ENCODE measurements around the gene KIAA1614. TPM values are rescaled to one million over a fixed set of nuclear protein-coding genes. Genes with fewer than 3 reads are reported as not detected.

The KIAA1614 gene
- total and polyA plus RNA-seq, 5 donors from 2014 or later: 0.02 to 0.20 (median 0.05) TPM; not detected in 2

GRCh38 chr1:180918519-180918918 lies 5.8 kb downstream of the KIAA1614 start:
- Histone ChIP-seq H3K27ac (ENCODE audit: insufficient read depth, low read length, poor library complexity, severe bottlenecking) (no peak overlapping the region), H3K4me1 (ENCODE audit: control insufficient read depth, insufficient read depth, low read length, poor library complexity, severe bottlenecking) (no peaks in the 10 kb centered on the region), H3K27me3 (ENCODE audit: control insufficient read depth, insufficient read depth, low read length) (peaks cover 5% of the 10 kb centered on the region), H3K36me3 (ENCODE audit: control insufficient read depth, insufficient read depth, low read length) (no peaks in the 10 kb centered on the region), H3K4me3 (ENCODE audit: low read depth, low read length) (no peak overlapping the region), H3K9me3 (ENCODE audit: control insufficient read depth in 2 of 2, low read length in 2 of 2) (no peaks in the 10 kb centered on the region)
- no peaks in the 10 kb centered on the region for H3K36me3 Mint-ChIP-seq
- ATAC-seq (ENCODE audit: low read depth in 2 of 2): no peak
- DNase-seq: no peak
- peaks cover 15% of the 10 kb centered on the region for H3K27me3 Mint-ChIP-seq
- no peak overlapping the region for H3K27ac Mint-ChIP-seq
- peaks cover 0 to 7% (median 2%) of the 10 kb centered on the region in 4 donors for H3K4me1 Mint-ChIP-seq
- no peak overlapping the region for H3K4me3 Mint-ChIP-seq
- no peaks in the 10 kb centered on the region for H3K9me3 Mint-ChIP-seq

GRCh38 chr1:180919183-180919700 lies 6.5 kb downstream of the KIAA1614 start:
- Histone ChIP-seq H3K9me3 (ENCODE audit: control insufficient read depth in 2 of 2, low read length in 2 of 2) (no peaks in the 10 kb centered on the region), H3K4me3 (ENCODE audit: low read depth, low read length) (no peak overlapping the region), H3K4me1 (ENCODE audit: control insufficient read depth, insufficient read depth, low read length, poor library complexity, severe bottlenecking) (no peaks in the 10 kb centered on the region), H3K36me3 (ENCODE audit: control insufficient read depth, insufficient read depth, low read length) (no peaks in the 10 kb centered on the region), H3K27me3 (ENCODE audit: control insufficient read depth, insufficient read depth, low read length) (peaks cover 4% of the 10 kb centered on the region), H3K27ac (ENCODE audit: insufficient read depth, low read length, poor library complexity, severe bottlenecking) (no peak overlapping the region)
- no peaks in the 10 kb centered on the region for H3K36me3 Mint-ChIP-seq
- DNase-seq: no peak
- H3K9me3 Mint-ChIP-seq: no peaks in the 10 kb centered on the region
- H3K27ac Mint-ChIP-seq: no peak overlapping the region
- peaks cover 8% of the 10 kb centered on the region for H3K27me3 Mint-ChIP-seq
- no peaks in the 10 kb centered on the region for H3K4me1 Mint-ChIP-seq
- ATAC-seq (ENCODE audit: low read depth in 2 of 2): no peak
- H3K4me3 Mint-ChIP-seq: no peak overlapping the region

GRCh38 chr1:180920193-180920592 lies 7.5 kb downstream of the KIAA1614 start:
- H3K36me3 Mint-ChIP-seq: no peaks in the 10 kb centered on the region
- Histone ChIP-seq H3K27ac (ENCODE audit: insufficient read depth, low read length, poor library complexity, severe bottlenecking) (no peak overlapping the region), H3K9me3 (ENCODE audit: control insufficient read depth in 2 of 2, low read length in 2 of 2) (no peaks in the 10 kb centered on the region), H3K36me3 (ENCODE audit: control insufficient read depth, insufficient read depth, low read length) (no peaks in the 10 kb centered on the region), H3K4me1 (ENCODE audit: control insufficient read depth, insufficient read depth, low read length, poor library complexity, severe bottlenecking) (no peaks in the 10 kb centered on the region), H3K4me3 (ENCODE audit: low read depth, low read length) (no peak overlapping the region), H3K27me3 (ENCODE audit: control insufficient read depth, insufficient read depth, low read length) (peaks cover 1% of the 10 kb centered on the region)
- peaks cover 8% of the 10 kb centered on the region for H3K27me3 Mint-ChIP-seq
- H3K9me3 Mint-ChIP-seq: no peaks in the 10 kb centered on the region
- H3K4me3 Mint-ChIP-seq: no peak overlapping the region
- ATAC-seq (ENCODE audit: low read depth in 2 of 2) (no peak), DNase-seq (no peak)
- H3K4me1 Mint-ChIP-seq: no peaks in the 10 kb centered on the region
- H3K27ac Mint-ChIP-seq: no peak overlapping the region

DNA sequence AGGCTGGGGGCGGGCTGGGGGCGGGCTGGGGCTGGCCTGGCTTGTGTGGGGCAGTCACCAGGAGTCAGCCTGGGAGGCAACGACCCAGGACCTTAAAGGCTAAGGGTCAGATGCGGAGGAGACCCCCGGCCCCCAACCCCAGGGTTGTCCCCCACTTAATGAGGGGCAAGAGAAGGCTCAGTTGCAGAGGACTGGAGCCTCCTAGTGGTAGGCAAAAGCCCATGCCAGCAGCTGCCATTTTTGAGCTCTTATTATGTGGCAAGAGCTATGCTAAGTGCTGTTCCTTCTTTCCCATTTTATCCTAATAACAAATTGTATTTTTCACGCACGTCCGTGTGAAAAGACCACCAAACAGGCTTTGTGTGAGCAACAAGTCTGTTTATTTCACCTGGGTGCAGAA lies 8.0 kb downstream of the KIAA1614 start:
- Histone ChIP-seq H3K4me3 (ENCODE audit: low read depth, low read length) (no peak overlapping the region), H3K9me3 (ENCODE audit: control insufficient read depth in 2 of 2, low read length in 2 of 2) (no peaks in the 10 kb centered on the region), H3K27ac (ENCODE audit: insufficient read depth, low read length, poor library complexity, severe bottlenecking) (no peak overlapping the region), H3K36me3 (ENCODE audit: control insufficient read depth, insufficient read depth, low read length) (no peaks in the 10 kb centered on the region), H3K27me3 (ENCODE audit: control insufficient read depth, insufficient read depth, low read length) (no peaks in the 10 kb centered on the region), H3K4me1 (ENCODE audit: control insufficient read depth, insufficient read depth, low read length, poor library complexity, severe bottlenecking) (no peaks in the 10 kb centered on the region)
- Mint-ChIP-seq H3K9me3 (no peaks in the 10 kb centered on the region), H3K27ac (no peak overlapping the region), H3K4me3 (no peak overlapping the region), H3K36me3 (no peaks in the 10 kb centered on the region), H3K4me1 (no peaks in the 10 kb centered on the region), H3K27me3 (peaks cover 4% of the 10 kb centered on the region)
- no peak for DNase-seq
- no peak for ATAC-seq (ENCODE audit: low read depth in 2 of 2)

GRCh38 chr1:180921386-180921785 lies 8.7 kb downstream of the KIAA1614 start:
- no peak for ATAC-seq (ENCODE audit: low read depth in 2 of 2)

DNA sequence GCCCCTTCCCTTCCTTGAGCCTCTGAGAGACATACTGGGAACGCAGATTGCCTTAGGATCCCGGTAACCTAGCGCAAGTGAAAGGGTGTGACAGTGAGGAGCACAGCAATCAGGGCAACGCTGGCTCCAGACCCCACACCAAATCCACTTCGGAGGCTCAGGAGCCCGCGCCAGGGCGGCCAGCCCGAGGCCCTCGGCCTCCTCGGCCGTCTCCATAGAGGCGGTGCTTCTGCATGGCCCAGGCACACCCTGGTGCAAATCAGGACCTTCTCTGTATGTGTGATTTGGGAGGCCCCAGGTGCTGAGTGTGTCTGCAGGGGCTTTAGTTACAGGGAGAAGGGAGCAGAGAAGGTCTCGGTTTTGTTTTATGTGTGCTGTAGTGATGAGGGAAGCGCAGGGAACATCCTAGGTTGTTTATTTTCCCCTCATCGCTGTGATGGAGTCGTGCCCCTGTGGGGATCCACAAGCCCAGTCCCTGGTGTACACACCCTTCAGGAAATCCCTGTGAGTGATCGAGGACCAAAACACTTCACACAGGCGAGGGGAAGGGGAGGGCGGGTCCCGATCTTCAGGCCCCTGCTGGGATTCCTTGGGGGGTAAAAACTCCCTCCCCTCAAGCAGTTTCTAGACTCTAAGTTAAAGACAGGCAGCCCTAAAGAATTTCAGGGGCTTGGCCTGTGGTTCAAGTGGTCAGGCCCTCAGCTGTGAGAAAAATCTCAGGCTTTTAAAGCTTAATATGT lies 9.4 kb downstream of the KIAA1614 start:
- Mint-ChIP-seq H3K27ac (no peak overlapping the region), H3K36me3 (no peaks in the 10 kb centered on the region), H3K4me1 (no peaks in the 10 kb centered on the region), H3K9me3 (no peaks in the 10 kb centered on the region), H3K27me3 (peaks cover 8% of the 10 kb centered on the region), H3K4me3 (no peak overlapping the region)
- no peaks in the 10 kb centered on the region for H3K36me3 ChIP-seq (ENCODE audit: control insufficient read depth, insufficient read depth, low read length)
- no peak overlapping the region for H3K4me3 ChIP-seq (ENCODE audit: low read depth, low read length)
- no peaks in the 10 kb centered on the region for H3K4me1 ChIP-seq (ENCODE audit: control insufficient read depth, insufficient read depth, low read length, poor library complexity, severe bottlenecking)
- DNase-seq (no peak), ATAC-seq (ENCODE audit: low read depth in 2 of 2) (no peak)
- no peak overlapping the region for H3K27ac ChIP-seq (ENCODE audit: insufficient read depth, low read length, poor library complexity, severe bottlenecking)
- no peaks in the 10 kb centered on the region for H3K27me3 ChIP-seq (ENCODE audit: control insufficient read depth, insufficient read depth, low read length)
- H3K9me3 ChIP-seq (ENCODE audit: control insufficient read depth in 2 of 2, low read length in 2 of 2): no peaks in the 10 kb centered on the region

More at GRCh38 chr1:180921386-180921785, 8.7 kb downstream of the KIAA1614 start:
- Mint-ChIP-seq H3K4me3 (no peak overlapping the region), H3K36me3 (no peaks in the 10 kb centered on the region), H3K27ac (no peak overlapping the region), H3K27me3 (peaks cover 4% of the 10 kb centered on the region), H3K4me1 (no peaks in the 10 kb centered on the region), H3K9me3 (no peaks in the 10 kb centered on the region)
- Histone ChIP-seq H3K27me3 (ENCODE audit: control insufficient read depth, insufficient read depth, low read length) (no peaks in the 10 kb centered on the region), H3K36me3 (ENCODE audit: control insufficient read depth, insufficient read depth, low read length) (no peaks in the 10 kb centered on the region), H3K9me3 (ENCODE audit: control insufficient read depth in 2 of 2, low read length in 2 of 2) (no peaks in the 10 kb centered on the region), H3K4me3 (ENCODE audit: low read depth, low read length) (no peak overlapping the region), H3K27ac (ENCODE audit: insufficient read depth, low read length, poor library complexity, severe bottlenecking) (no peak overlapping the region), H3K4me1 (ENCODE audit: control insufficient read depth, insufficient read depth, low read length, poor library complexity, severe bottlenecking) (no peaks in the 10 kb centered on the region)
- DNase-seq: no peak

DNA sequence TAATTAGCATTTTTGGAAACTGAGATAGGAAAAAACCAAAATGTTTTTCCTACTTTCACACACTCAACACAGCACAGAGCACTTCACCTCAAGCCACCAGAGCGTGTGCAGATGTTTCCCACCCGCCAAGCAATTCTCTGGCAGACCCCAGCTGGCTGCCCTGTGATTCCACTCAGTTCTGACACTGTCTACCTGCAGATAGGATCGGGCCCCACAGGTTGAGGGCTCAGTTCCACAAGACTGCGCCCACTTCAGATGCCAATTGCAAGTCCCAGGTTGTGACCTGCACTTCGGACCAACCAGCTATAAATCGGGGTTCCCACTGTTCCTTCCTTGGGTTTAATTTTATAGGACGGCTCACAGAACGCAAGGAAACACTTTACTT lies 9.9 kb downstream of the KIAA1614 start:
- no peak overlapping the region for H3K27ac Mint-ChIP-seq
- H3K36me3 Mint-ChIP-seq: no peaks in the 10 kb centered on the region
- ATAC-seq (ENCODE audit: low read depth in 2 of 2): no peak

More for the DNA sequence above, 9.9 kb downstream of the KIAA1614 start:
- Mint-ChIP-seq H3K4me3 (no peak overlapping the region), H3K4me1 (no peaks in the 10 kb centered on the region), H3K27me3 (peaks cover 8% of the 10 kb centered on the region), H3K9me3 (no peaks in the 10 kb centered on the region)
- DNase-seq: no peak
- Histone ChIP-seq H3K9me3 (ENCODE audit: control insufficient read depth in 2 of 2, low read length in 2 of 2) (no peaks in the 10 kb centered on the region), H3K36me3 (ENCODE audit: control insufficient read depth, insufficient read depth, low read length) (no peaks in the 10 kb centered on the region), H3K4me1 (ENCODE audit: control insufficient read depth, insufficient read depth, low read length, poor library complexity, severe bottlenecking) (no peaks in the 10 kb centered on the region), H3K27ac (ENCODE audit: insufficient read depth, low read length, poor library complexity, severe bottlenecking) (no peak overlapping the region), H3K4me3 (ENCODE audit: low read depth, low read length) (no peak overlapping the region), H3K27me3 (ENCODE audit: control insufficient read depth, insufficient read depth, low read length) (no peaks in the 10 kb centered on the region)

Measured in CD4-positive, CD25-positive, alpha-beta regulatory T cell (primary cell).